ENCODE results near the gene GRWD1.
A peak's percentile ranks its signal among the peaks of the same experiment; 100 is the strongest.

GRWD1 gene

DNA sequence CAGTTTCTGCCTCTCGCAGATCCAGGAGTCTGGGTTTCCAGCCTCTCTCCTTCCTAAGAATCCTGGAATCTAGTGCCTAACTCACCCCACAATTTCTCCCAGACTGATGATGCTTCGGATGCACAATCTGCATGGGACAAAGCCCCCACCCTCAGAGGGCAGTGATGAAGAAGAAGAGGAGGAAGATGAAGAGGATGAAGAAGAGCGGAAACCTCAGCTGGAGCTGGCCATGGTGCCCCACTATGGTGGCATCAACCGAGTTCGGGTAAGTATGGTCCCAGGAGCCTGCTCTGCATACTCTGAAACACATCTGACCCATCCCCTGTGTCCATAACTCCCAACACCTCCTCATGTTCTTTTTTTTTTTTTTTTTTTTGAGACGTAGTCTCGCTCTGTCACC, 796 bp downstream of the GRWD1 start:
- no peaks in the 10 kb centered on the region for H3K9me3 ChIP-seq (ENCODE audit: control insufficient read depth, low read length)
- WGBS, 2 experiments (ENCODE audit: insufficient coverage in 2 of 2): 60 to 80% methylated on average over 1 to 4 of the region's 7 CpGs
- peak overlapping the region; percentile 97 for H3K4me3 ChIP-seq (ENCODE audit: extremely low read depth, insufficient read depth, low read length, poor library complexity, severe bottlenecking)
- peak overlapping the region; percentile 68 for H3K27ac ChIP-seq (ENCODE audit: low read depth, low read length, severe bottlenecking)
- peaks cover 9% of the 10 kb centered on the region for H3K4me1 ChIP-seq (ENCODE audit: control insufficient read depth, insufficient read depth, low read length, poor library complexity, severe bottlenecking)
- peaks cover 47% of the 10 kb centered on the region for H3K36me3 ChIP-seq (ENCODE audit: control insufficient read depth, insufficient read depth, low read length)

DNA sequence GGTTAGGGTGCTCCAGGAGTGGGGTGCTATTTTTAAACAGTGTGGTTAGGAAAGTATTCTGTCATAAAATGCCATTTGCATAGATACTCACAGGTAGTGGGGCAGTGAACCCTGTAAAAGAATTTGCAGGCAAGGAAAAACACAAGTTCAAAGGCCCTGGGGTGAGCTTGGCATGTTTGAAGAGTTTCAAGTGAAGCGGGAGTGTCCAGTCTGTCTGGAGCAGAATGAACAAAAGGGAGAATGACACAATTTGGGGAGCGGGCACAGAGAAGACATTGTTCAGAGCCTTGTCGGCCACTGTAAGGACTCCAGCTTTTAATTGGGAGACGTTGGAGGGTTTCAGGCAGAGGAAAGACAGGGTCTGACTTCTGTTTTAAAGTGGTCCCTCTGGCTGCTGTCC, 2.8 kb downstream of the GRWD1 start:
- peaks cover 64% of the 10 kb centered on the region for H3K36me3 ChIP-seq (ENCODE audit: control insufficient read depth, insufficient read depth, low read length)
- H3K4me1 ChIP-seq (ENCODE audit: control insufficient read depth, insufficient read depth, low read length, poor library complexity, severe bottlenecking): peaks cover 9% of the 10 kb centered on the region
- H3K27ac ChIP-seq (ENCODE audit: low read depth, low read length, severe bottlenecking): no peak overlapping the region
- 98 to 100% methylated on average over 4 of the region's 4 CpGs for WGBS, 2 experiments (ENCODE audit: insufficient coverage in 2 of 2)
- no peak overlapping the region for H3K4me3 ChIP-seq (ENCODE audit: extremely low read depth, insufficient read depth, low read length, poor library complexity, severe bottlenecking)
- no peaks in the 10 kb centered on the region for H3K9me3 ChIP-seq (ENCODE audit: control insufficient read depth, low read length)

DNA sequence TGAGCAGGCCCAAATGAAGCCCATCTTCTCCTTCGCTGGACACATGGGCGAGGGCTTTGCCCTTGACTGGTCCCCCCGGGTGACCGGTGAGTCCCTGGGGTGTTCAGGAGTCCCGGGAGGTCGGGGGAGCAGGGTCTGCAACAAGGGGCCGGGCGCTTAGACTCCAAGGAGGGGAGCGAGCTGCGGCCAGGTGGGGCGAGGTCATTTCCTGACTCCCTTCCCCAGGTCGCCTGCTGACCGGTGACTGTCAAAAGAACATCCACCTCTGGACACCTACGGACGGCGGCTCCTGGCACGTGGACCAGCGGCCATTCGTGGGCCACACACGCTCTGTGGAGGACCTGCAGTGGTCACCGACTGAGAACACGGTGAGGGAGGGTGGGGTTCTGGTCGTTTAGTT, 4.7 kb downstream of the GRWD1 start:
- Histone ChIP-seq H3K4me3 (ENCODE audit: extremely low read depth, insufficient read depth, low read length, poor library complexity, severe bottlenecking) (no peak overlapping the region), H3K27ac (ENCODE audit: low read depth, low read length, severe bottlenecking) (no peak overlapping the region), H3K9me3 (ENCODE audit: control insufficient read depth, low read length) (no peaks in the 10 kb centered on the region), H3K36me3 (ENCODE audit: control insufficient read depth, insufficient read depth, low read length) (peaks cover 79% of the 10 kb centered on the region), H3K4me1 (ENCODE audit: control insufficient read depth, insufficient read depth, low read length, poor library complexity, severe bottlenecking) (no peaks in the 10 kb centered on the region)
- WGBS, 2 experiments (ENCODE audit: insufficient coverage in 2 of 2): 93 to 97% methylated on average over 16 to 23 of the region's 23 CpGs

DNA sequence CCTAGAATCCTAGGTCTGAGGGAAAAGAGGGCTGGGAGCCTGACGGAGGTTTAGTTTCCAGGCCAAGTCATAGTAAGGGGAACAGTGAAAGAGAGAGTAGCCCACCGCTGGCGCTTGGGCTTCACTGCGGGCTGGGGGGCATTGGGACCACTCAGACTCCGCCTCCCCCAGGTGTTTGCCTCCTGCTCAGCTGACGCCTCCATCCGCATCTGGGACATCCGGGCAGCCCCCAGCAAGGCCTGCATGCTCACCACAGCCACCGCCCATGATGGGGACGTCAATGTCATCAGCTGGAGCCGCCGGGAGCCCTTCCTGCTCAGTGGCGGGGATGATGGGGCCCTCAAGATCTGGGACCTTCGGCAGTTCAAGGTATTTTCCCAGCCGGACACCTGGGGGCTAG, 5.1 kb downstream of the GRWD1 start:
- 96 to 98% methylated on average over 12 of the region's 15 CpGs for WGBS, 2 experiments (ENCODE audit: insufficient coverage in 2 of 2)
- Histone ChIP-seq H3K4me3 (ENCODE audit: extremely low read depth, insufficient read depth, low read length, poor library complexity, severe bottlenecking) (no peak overlapping the region), H3K27ac (ENCODE audit: low read depth, low read length, severe bottlenecking) (no peak overlapping the region), H3K36me3 (ENCODE audit: control insufficient read depth, insufficient read depth, low read length) (peaks cover 84% of the 10 kb centered on the region), H3K9me3 (ENCODE audit: control insufficient read depth, low read length) (no peaks in the 10 kb centered on the region), H3K4me1 (ENCODE audit: control insufficient read depth, insufficient read depth, low read length, poor library complexity, severe bottlenecking) (no peaks in the 10 kb centered on the region)

DNA sequence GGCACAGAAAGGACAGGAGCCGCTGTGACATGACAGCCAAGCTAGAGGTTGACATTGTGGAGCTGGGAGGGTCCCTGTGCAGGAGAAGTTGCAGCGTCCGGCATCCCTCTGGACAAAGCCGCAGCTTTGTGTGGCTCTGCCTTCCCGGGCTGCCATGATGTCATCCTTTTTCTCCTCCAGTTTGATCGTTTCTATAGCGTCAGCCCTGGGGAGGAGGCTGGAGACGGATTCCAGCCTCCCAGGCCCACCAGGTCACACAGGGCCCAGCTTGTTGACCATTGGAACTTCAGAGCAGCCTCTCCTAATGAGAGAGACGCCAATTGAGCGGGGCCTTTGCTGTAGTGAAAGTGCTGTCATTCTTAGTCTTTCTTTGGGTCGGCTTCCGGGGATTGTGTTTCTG, 5.8 kb downstream of the GRWD1 start:
- 85 to 91% methylated on average over 7 to 10 of the region's 12 CpGs for WGBS, 2 experiments (ENCODE audit: insufficient coverage in 2 of 2)
- no peaks in the 10 kb centered on the region for H3K9me3 ChIP-seq (ENCODE audit: control insufficient read depth, low read length)

GRCh38 chr19:48452289-48453190, 6.8 kb downstream of the GRWD1 start:
- Histone ChIP-seq H3K4me3 (ENCODE audit: extremely low read depth, insufficient read depth, low read length, poor library complexity, severe bottlenecking) (no peak overlapping the region), H3K36me3 (ENCODE audit: control insufficient read depth, insufficient read depth, low read length) (peaks cover 93% of the 10 kb centered on the region)
- WGBS, 2 experiments (ENCODE audit: insufficient coverage in 2 of 2): 96% methylated on average over 32 of the region's 33 CpGs

More for the DNA sequence above, 5.8 kb downstream of the GRWD1 start:
- peaks cover 91% of the 10 kb centered on the region for H3K36me3 ChIP-seq (ENCODE audit: control insufficient read depth, insufficient read depth, low read length)
- no peak overlapping the region for H3K4me3 ChIP-seq (ENCODE audit: extremely low read depth, insufficient read depth, low read length, poor library complexity, severe bottlenecking)
- no peak overlapping the region for H3K27ac ChIP-seq (ENCODE audit: low read depth, low read length, severe bottlenecking)
- no peaks in the 10 kb centered on the region for H3K4me1 ChIP-seq (ENCODE audit: control insufficient read depth, insufficient read depth, low read length, poor library complexity, severe bottlenecking)

DNA sequence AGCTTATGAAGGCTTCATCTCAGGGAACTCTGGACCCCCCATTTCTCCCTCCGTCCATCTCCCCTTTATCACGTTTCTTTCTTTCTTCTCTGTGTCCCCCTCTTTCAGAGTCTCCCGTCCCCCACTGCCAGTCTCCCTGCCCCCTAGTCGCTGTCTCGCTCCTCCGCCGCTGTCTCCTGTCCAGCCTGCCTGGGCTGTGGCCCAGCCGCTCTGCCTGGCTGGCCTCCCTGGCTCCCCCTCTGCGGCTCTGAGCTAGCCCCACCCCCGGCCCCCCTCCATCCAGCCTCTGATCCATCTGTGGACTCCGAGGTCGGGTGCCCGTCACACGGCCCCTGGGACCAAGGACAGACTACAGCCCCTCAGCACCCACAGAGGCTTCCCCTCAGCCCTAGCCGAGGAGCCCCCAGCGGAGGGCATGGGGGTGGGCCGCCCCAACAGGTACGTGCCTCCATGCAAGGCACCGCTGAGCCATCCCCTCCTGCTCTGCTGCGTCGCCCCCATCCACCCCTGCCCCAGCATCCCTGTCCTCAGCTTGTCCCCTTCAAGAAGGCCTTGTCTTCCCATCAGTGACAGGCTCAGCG, 8.5 kb downstream of the GRWD1 start:
- Histone ChIP-seq H3K4me3 (ENCODE audit: extremely low read depth, insufficient read depth, low read length, poor library complexity, severe bottlenecking) (no peak overlapping the region), H3K4me1 (ENCODE audit: control insufficient read depth, insufficient read depth, low read length, poor library complexity, severe bottlenecking) (no peaks in the 10 kb centered on the region), H3K27ac (ENCODE audit: low read depth, low read length, severe bottlenecking) (no peak overlapping the region), H3K36me3 (ENCODE audit: control insufficient read depth, insufficient read depth, low read length) (peaks cover 82% of the 10 kb centered on the region), H3K9me3 (ENCODE audit: control insufficient read depth, low read length) (no peaks in the 10 kb centered on the region)
- 91 to 97% methylated on average over 17 to 19 of the region's 22 CpGs for WGBS, 2 experiments (ENCODE audit: insufficient coverage in 2 of 2)

More at GRCh38 chr19:48452289-48453190, 6.8 kb downstream of the GRWD1 start:
- H3K4me1 ChIP-seq (ENCODE audit: control insufficient read depth, insufficient read depth, low read length, poor library complexity, severe bottlenecking): no peaks in the 10 kb centered on the region
- H3K9me3 ChIP-seq (ENCODE audit: control insufficient read depth, low read length): no peaks in the 10 kb centered on the region
- no peak overlapping the region for H3K27ac ChIP-seq (ENCODE audit: low read depth, low read length, severe bottlenecking)

GRCh38 chr19:48455171-48455907, 9.6 kb downstream of the GRWD1 start, which contains the start of gene KCNJ14:
Gene KCNJ14 (plus strand): TSS chr19:48455574. CDS start chr19:48461725, 6,151 bp downstream.
- H3K4me1 ChIP-seq (ENCODE audit: control insufficient read depth, insufficient read depth, low read length, poor library complexity, severe bottlenecking): no peaks in the 10 kb centered on the region
- no peak within 1 kb of the TSS for H3K4me3 ChIP-seq (ENCODE audit: extremely low read depth, insufficient read depth, low read length, poor library complexity, severe bottlenecking)
- no peak within 1 kb of the TSS for H3K27ac ChIP-seq (ENCODE audit: low read depth, low read length, severe bottlenecking)
- 89 to 96% methylated on average over 11 to 12 of the region's 16 CpGs for WGBS, 2 experiments (ENCODE audit: insufficient coverage in 2 of 2)
- H3K36me3 ChIP-seq (ENCODE audit: control insufficient read depth, insufficient read depth, low read length): peaks cover 71% of the 10 kb centered on the region
- H3K9me3 ChIP-seq (ENCODE audit: control insufficient read depth, low read length): no peaks in the 10 kb centered on the region

DNA sequence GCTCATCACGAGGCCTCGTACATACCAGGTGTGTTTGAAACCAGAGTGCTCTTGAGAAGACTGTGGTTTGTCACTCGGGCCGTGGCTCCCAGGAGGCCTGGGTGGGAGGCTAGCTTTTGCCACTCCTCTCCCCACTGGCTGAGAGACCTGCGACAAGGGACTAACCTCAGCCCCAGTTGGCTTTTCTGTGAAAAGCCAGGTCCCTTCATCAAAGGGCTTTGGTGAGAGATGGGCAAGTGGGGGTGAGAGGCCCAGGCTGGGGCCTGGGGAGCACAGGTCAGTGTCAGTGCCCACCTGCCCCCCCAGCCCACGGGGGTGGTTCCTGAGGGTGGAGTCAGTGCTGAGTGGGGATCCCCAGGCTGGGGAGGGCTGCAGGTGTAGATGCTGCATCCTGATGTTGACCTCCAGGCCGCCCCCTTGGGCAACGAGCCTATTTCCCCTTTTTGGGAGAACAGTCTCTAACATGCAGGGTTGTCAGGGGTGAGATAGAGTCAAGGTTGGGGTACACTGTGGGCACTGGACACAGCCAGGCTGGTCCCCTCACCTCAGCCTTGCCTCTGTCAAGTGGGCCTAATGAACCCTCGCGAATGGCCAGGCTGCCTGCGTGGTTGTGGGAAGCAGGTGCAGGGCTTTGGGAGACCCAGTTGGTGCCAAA, 10.3 kb downstream of the GRWD1 start:
- no peak overlapping the region for H3K27ac ChIP-seq (ENCODE audit: low read depth, low read length, severe bottlenecking)
- no peaks in the 10 kb centered on the region for H3K9me3 ChIP-seq (ENCODE audit: control insufficient read depth, low read length)
- 92 to 98% methylated on average over 7 to 10 of the region's 11 CpGs for WGBS, 2 experiments (ENCODE audit: insufficient coverage in 2 of 2)
- no peak overlapping the region for H3K4me3 ChIP-seq (ENCODE audit: extremely low read depth, insufficient read depth, low read length, poor library complexity, severe bottlenecking)
- no peaks in the 10 kb centered on the region for H3K4me1 ChIP-seq (ENCODE audit: control insufficient read depth, insufficient read depth, low read length, poor library complexity, severe bottlenecking)
- peaks cover 64% of the 10 kb centered on the region for H3K36me3 ChIP-seq (ENCODE audit: control insufficient read depth, insufficient read depth, low read length)

DNA sequence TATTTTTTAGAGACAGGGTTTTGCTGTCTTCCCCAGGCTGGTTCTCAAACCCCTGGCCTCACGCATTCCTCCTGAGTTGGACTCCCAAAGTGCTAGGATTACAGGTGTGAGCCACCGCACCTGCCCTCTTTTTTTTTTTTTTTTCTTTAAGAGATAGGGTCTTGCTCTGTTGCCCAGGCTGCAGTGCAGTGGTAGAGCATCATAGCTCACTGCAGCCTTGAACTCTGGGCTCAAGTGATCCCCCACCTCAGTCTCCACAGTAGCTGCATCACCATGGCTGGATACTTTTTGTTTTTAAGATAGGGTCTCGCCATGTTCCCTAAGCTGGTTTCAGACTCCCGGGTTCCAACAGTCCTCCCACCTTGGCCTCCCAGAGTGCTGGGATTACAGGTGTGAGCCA, 11.1 kb downstream of the GRWD1 start:
- H3K4me3 ChIP-seq (ENCODE audit: extremely low read depth, insufficient read depth, low read length, poor library complexity, severe bottlenecking): no peak overlapping the region
- no peaks in the 10 kb centered on the region for H3K9me3 ChIP-seq (ENCODE audit: control insufficient read depth, low read length)
- H3K27ac ChIP-seq (ENCODE audit: low read depth, low read length, severe bottlenecking): no peak overlapping the region
- H3K36me3 ChIP-seq (ENCODE audit: control insufficient read depth, insufficient read depth, low read length): peaks cover 59% of the 10 kb centered on the region
- WGBS, 2 experiments (ENCODE audit: insufficient coverage in 2 of 2): 86 to 100% methylated on average over 2 of the region's 4 CpGs
- peaks cover 4% of the 10 kb centered on the region for H3K4me1 ChIP-seq (ENCODE audit: control insufficient read depth, insufficient read depth, low read length, poor library complexity, severe bottlenecking)

Measured in mesodermal cell (in vitro differentiated cells).